ENCODE measurements around the gene PTPRK. TPM values are rescaled to one million over a fixed set of nuclear protein-coding genes. Genes with fewer than 3 reads are reported as not detected.

PTPRK gene
- polyA plus RNA-seq, 3 donors = 0.01 TPM; not detected in 2

GRCh38 chr6:128319157-128319556 lies 201.2 kb downstream of the PTPRK start:
- H3K4me1 ChIP-seq (ENCODE audit: control insufficient read depth in 1 of 2, insufficient read depth in 2 of 2, low read length in 2 of 2) = no peaks in the 10 kb centered on the region
- no peak for DNase-seq
- no peak overlapping the region for H3K4me3 Mint-ChIP-seq
- intact Hi-C loops (cut with micrococcal nuclease) = no loop called here
- H3K27me3 Mint-ChIP-seq (ENCODE audit: low read depth in 3 of 3) = no peaks in the 10 kb centered on the region
- WGBS (ENCODE audit: insufficient coverage) = 100% methylated on average over 1 of the region's 3 CpGs
- H3K27me3 ChIP-seq (ENCODE audit: control insufficient read depth in 2 of 2, insufficient read depth in 2 of 2, low read length in 2 of 2) = no peaks in the 10 kb centered on the region
- no peaks in the 10 kb centered on the region for H3K36me3 Mint-ChIP-seq
- no peak overlapping the region for H3K4me3 ChIP-seq (replicated peaks in 1 of 3; ENCODE audit: low read depth in 2 of 3, low read length in 3 of 3)
- no peak overlapping the region for H3K27ac Mint-ChIP-seq
- H3K4me2 ChIP-seq (replicated peaks; ENCODE audit: extremely low read depth, low read length, poor library complexity, severe bottlenecking) = no peak overlapping the region
- H3K9me3 Mint-ChIP-seq = no peaks in the 10 kb centered on the region
- TF ChIP-seq, protein P1, sequence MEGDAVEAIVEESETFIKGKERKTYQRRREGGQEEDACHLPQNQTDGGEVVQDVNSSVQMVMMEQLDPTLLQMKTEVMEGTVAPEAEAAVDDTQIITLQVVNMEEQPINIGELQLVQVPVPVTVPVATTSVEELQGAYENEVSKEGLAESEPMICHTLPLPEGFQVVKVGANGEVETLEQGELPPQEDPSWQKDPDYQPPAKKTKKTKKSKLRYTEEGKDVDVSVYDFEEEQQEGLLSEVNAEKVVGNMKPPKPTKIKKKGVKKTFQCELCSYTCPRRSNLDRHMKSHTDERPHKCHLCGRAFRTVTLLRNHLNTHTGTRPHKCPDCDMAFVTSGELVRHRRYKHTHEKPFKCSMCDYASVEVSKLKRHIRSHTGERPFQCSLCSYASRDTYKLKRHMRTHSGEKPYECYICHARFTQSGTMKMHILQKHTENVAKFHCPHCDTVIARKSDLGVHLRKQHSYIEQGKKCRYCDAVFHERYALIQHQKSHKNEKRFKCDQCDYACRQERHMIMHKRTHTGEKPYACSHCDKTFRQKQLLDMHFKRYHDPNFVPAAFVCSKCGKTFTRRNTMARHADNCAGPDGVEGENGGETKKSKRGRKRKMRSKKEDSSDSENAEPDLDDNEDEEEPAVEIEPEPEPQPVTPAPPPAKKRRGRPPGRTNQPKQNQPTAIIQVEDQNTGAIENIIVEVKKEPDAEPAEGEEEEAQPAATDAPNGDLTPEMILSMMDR (IDR thresholded peaks at IDR 0.05) = no peak
- no peak overlapping the region for H2AFZ ChIP-seq (ENCODE audit: insufficient read depth, low read depth, low read length, poor library complexity, severe bottlenecking)
- no peaks in the 10 kb centered on the region for H4K20me1 ChIP-seq (ENCODE audit: insufficient read depth, low read length)
- H3K4me1 Mint-ChIP-seq = no peaks in the 10 kb centered on the region
- H3K79me2 ChIP-seq (ENCODE audit: insufficient read depth, low read length) = no peaks in the 10 kb centered on the region
- no peaks in the 10 kb centered on the region for H3K9me3 ChIP-seq (replicated peaks in 1 of 2; ENCODE audit: control insufficient read depth in 1 of 2, insufficient read depth in 1 of 2, low read length in 2 of 2)
- H3K36me3 ChIP-seq (replicated peaks in 1 of 2; ENCODE audit: control insufficient read depth in 1 of 2, insufficient read depth in 2 of 2, low read length in 2 of 2) = no peaks in the 10 kb centered on the region
- no peak overlapping the region for H3K27ac ChIP-seq (ENCODE audit: low read depth in 1 of 2, low read length in 2 of 2)
- no peak overlapping the region for H3K9ac ChIP-seq (ENCODE audit: insufficient read depth, low read length, poor library complexity, severe bottlenecking)

DNA sequence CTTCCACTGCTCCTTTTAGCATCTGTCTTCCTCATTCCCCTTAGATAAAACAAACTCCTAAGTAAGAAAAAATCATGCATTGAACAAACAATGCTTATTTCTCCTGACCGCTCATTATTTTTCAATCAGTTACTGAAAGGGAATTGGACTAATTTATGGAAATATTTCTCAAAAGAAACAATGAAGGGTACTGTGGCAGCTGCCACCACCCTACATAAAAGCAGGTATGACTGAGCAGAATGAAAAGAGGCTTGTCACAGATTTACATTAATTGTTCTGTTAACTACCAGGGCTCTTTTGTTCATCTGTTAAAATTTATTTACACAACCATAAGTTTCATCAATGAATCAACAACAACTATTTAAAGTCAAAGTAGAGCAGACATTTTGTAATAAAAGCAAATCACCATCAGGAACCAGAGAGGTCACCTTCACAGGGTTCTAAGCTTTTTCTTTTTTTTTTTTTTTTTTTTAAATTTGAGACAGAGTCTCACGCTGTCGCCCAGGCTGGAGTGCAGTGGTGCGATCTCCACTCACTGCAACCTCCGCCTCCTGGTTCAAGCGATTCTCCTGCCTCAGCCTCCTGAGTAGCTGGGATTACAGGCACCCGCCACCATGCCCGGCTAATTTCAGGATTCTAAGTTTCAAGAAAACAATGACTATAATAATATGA lies 204.0 kb downstream of the PTPRK start:
- no peaks in the 10 kb centered on the region for H3K36me3 Mint-ChIP-seq
- no peaks in the 10 kb centered on the region for H4K20me1 ChIP-seq (ENCODE audit: insufficient read depth, low read length)
- H3K4me3 ChIP-seq (replicated peaks in 1 of 3; ENCODE audit: low read depth in 2 of 3, low read length in 3 of 3) = no peak overlapping the region
- TF ChIP-seq, protein P1 (IDR thresholded peaks at IDR 0.05) = no peak
- H3K9me3 ChIP-seq (replicated peaks in 1 of 2; ENCODE audit: control insufficient read depth in 1 of 2, insufficient read depth in 1 of 2, low read length in 2 of 2) = no peaks in the 10 kb centered on the region
- H3K36me3 ChIP-seq (replicated peaks in 1 of 2; ENCODE audit: control insufficient read depth in 1 of 2, insufficient read depth in 2 of 2, low read length in 2 of 2) = no peaks in the 10 kb centered on the region
- no peak overlapping the region for H3K4me2 ChIP-seq (replicated peaks; ENCODE audit: extremely low read depth, low read length, poor library complexity, severe bottlenecking)
- H3K9ac ChIP-seq (ENCODE audit: insufficient read depth, low read length, poor library complexity, severe bottlenecking) = no peak overlapping the region
- no peaks in the 10 kb centered on the region for H3K79me2 ChIP-seq (ENCODE audit: insufficient read depth, low read length)
- H3K4me3 Mint-ChIP-seq = no peak overlapping the region
- no peak for DNase-seq
- peaks cover 10% of the 10 kb centered on the region for H3K4me1 Mint-ChIP-seq
- 100% methylated on average over 3 of the region's 8 CpGs for WGBS (ENCODE audit: insufficient coverage)
- H3K27me3 Mint-ChIP-seq (ENCODE audit: low read depth in 3 of 3) = no peaks in the 10 kb centered on the region
- no peak overlapping the region for H2AFZ ChIP-seq (ENCODE audit: insufficient read depth, low read depth, low read length, poor library complexity, severe bottlenecking)
- peaks cover 0 to 4% of the 10 kb centered on the region in 2 donors for H3K4me1 ChIP-seq (ENCODE audit: control insufficient read depth in 1 of 2, insufficient read depth in 2 of 2, low read length in 2 of 2)
- no peak overlapping the region for H3K27ac Mint-ChIP-seq
- peaks cover 0 to 2% (median 0%) of the 10 kb centered on the region in 7 donors for H3K9me3 Mint-ChIP-seq
- no peaks in the 10 kb centered on the region for H3K27me3 ChIP-seq (ENCODE audit: control insufficient read depth in 2 of 2, insufficient read depth in 2 of 2, low read length in 2 of 2)
- intact Hi-C loops (cut with micrococcal nuclease) = no loop called here
- no peak overlapping the region for H3K27ac ChIP-seq (ENCODE audit: low read depth in 1 of 2, low read length in 2 of 2)

All from CD14-positive monocyte (primary cell).